ENCODE results near the gene KRTAP1-1.

- TF ChIP-seq CTCF (IDR thresholded peaks at IDR 0.05 in 2 of 3, conservative IDR thresholded peaks at IDR 0.05 in 1 of 3; ENCODE audit: borderline replicate concordance in 1 of 3, insufficient read depth in 1 of 3, low read depth in 2 of 3, low read length in 2 of 3) (no peak), POLR2AphosphoS5 (IDR thresholded peaks at IDR 0.05; ENCODE audit: low read depth, low read length) (peak; percentile 40), POLR2A (IDR thresholded peaks at IDR 0.05; ENCODE audit: borderline replicate concordance, extremely low read depth, insufficient read depth, insufficient read length) (no peak), SP1 (IDR thresholded peaks at IDR 0.05; ENCODE audit: low read depth) (peak; percentile 93), YY1 (IDR thresholded peaks at IDR 0.05; ENCODE audit: extremely low read depth, insufficient replicate concordance, low read depth, low read length) (no peak), SRF (IDR thresholded peaks at IDR 0.05; ENCODE audit: low read depth) (peak; percentile 48; the same call in 1 of the 2 replicates), EGR1 (IDR thresholded peaks at IDR 0.05; ENCODE audit: low read depth) (no peak), EZH2phosphoT487 (IDR thresholded peaks at IDR 0.05; ENCODE audit: borderline replicate concordance) (no peak), TCF7L2 (IDR thresholded peaks at IDR 0.05; ENCODE audit: borderline replicate concordance, extremely low read depth, insufficient read depth, insufficient read length) (no peak), EZH2 (IDR thresholded peaks at IDR 0.05) (no peak), CEBPB (IDR thresholded peaks at IDR 0.05; ENCODE audit: low read depth) (peak; percentile 97)
Measured at GRCh38 chr17:41065829-41066624, 24.8 kb upstream of the KRTAP1-1 start, which contains the start of gene KRTAP2-4.

Measured in HCT116 (cell line).